ENCODE results near the gene THAP11. TPM values are rescaled to one million over a fixed set of nuclear protein-coding genes. Genes with fewer than 3 reads are reported as not detected.
A peak's percentile ranks its signal among the peaks of the same experiment; 100 is the strongest.

The THAP11 gene
- total and polyA plus RNA-seq, 2 of the 13 experiments (the other 11 are each of a cell fraction or from before 2014, with no cell fraction given): 44.2 to 53.4 TPM

- TF ChIP-seq PRPF4 (IDR thresholded peaks at IDR 0.05; ENCODE audit: low read depth, low read length, poor library complexity, severe bottlenecking): no peak
- no peak for TF ChIP-seq ZNF44 (CRISPR knock-in tag; IDR thresholded peaks at IDR 0.05)
- TF ChIP-seq ZNF567 (CRISPR knock-in tag; IDR thresholded peaks at IDR 0.05; ENCODE audit: borderline replicate concordance): no peak
- TF ChIP-seq ZNF264 (CRISPR knock-in tag; IDR thresholded peaks at IDR 0.05): no peak
- TF ChIP-seq KDM5A (IDR thresholded peaks at IDR 0.05; ENCODE audit: borderline replicate concordance, low read length): no peak
- TF ChIP-seq ZNF747 (CRISPR knock-in tag; IDR thresholded peaks at IDR 0.05; ENCODE audit: borderline replicate concordance): no peak
- no peak for TF ChIP-seq ZNF30 (CRISPR knock-in tag; IDR thresholded peaks at IDR 0.05)
- peak; percentile 26; the same call in 1 of the 2 replicates for TF ChIP-seq ZKSCAN8 (CRISPR knock-in tag; IDR thresholded peaks at IDR 0.05; ENCODE audit: borderline replicate concordance)
- TF ChIP-seq SPEN (CRISPR knock-in tag; IDR thresholded peaks at IDR 0.05; ENCODE audit: low read depth): no peak
- TF ChIP-seq ZNF501 (CRISPR knock-in tag; IDR thresholded peaks at IDR 0.05): no peak; the same call in 1 of the 2 replicates
- 0 out of 2 replicates have a peak, but pooled peaks have one; percentile 36 for TF ChIP-seq ZNF790 (CRISPR knock-in tag; IDR thresholded peaks at IDR 0.05; ENCODE audit: borderline replicate concordance)
- TF ChIP-seq DR1 (CRISPR knock-in tag; IDR thresholded peaks at IDR 0.05): no peak
- peak; percentile 28; the same call in 1 of the 2 replicates for TF ChIP-seq ZFX (CRISPR knock-in tag; IDR thresholded peaks at IDR 0.05; ENCODE audit: low read depth)
- 0 out of 2 replicates have a peak, but pooled peaks have one; percentile 33 for TF ChIP-seq CREM (IDR thresholded peaks at IDR 0.05)
- TF ChIP-seq CREM (CRISPR knock-in tag; IDR thresholded peaks at IDR 0.05): no peak
- TF ChIP-seq RBM39 (IDR thresholded peaks at IDR 0.05; ENCODE audit: low read depth, low read length, poor library complexity, severe bottlenecking): no peak
- TF ChIP-seq SOX13 (IDR thresholded peaks at IDR 0.05): no peak
- peak in 1 of 2 experiments; percentile 38; a peak in 1 of 4 replicates for TF ChIP-seq SOX13 (CRISPR knock-in tag; conservative IDR thresholded peaks at IDR 0.05 in 1 of 2, IDR thresholded peaks at IDR 0.05 in 1 of 2)
- TF ChIP-seq PRMT3 (CRISPR knock-in tag; IDR thresholded peaks at IDR 0.05; ENCODE audit: borderline replicate concordance, low read depth): no peak
- TF ChIP-seq SMAD3 (CRISPR knock-in tag; IDR thresholded peaks at IDR 0.05): no peak
- no peak for TF ChIP-seq TBP (CRISPR knock-in tag; IDR thresholded peaks at IDR 0.05)
- no peak for TF ChIP-seq ZHX1 (CRISPR knock-in tag; IDR thresholded peaks at IDR 0.05; ENCODE audit: low read depth)
- TF ChIP-seq TEAD2 (CRISPR knock-in tag; IDR thresholded peaks at IDR 0.05): no peak
- peak; percentile 59 for TF ChIP-seq ARID5B (CRISPR knock-in tag; IDR thresholded peaks at IDR 0.05)
Observed at GRCh38 chr16:67804853-67805542, 37.1 kb upstream of the THAP11 start (continued).

Measured in HepG2 (cell line).